CD14-positive monocyte (primary cell): Measurements from ENCODE around the gene IKBIP. TPM values are rescaled to one million over a fixed set of nuclear protein-coding genes. Genes with fewer than 3 reads are reported as not detected.

Experiments
- DNase-seq, 3 donors: peaks; one replicate each; pipeline ENCODE4 v3.0.0-alpha.2; 2011 to 2022
- H2AFZ ChIP-seq: 2 replicates; pipeline ENCODE4 v1.6.0; 2012; ENCODE audit warnings: mild to moderate bottlenecking, low read depth, low read length, inconsistent platforms; ENCODE audit not compliant: insufficient read depth, poor library complexity, severe bottlenecking
- H3K27ac ChIP-seq, 2 donors: 1 replicate in 1 of 2; 2 replicates in 1 of 2; pipeline ENCODE4 v1.5.1; 2012 to 2013; ENCODE audit warnings: low read length in 2 of 2, control low read depth in 1 of 2, inconsistent platforms in 1 of 2, low read depth in 1 of 2, mild to moderate bottlenecking in 1 of 2
- H3K27me3 ChIP-seq, 2 donors: one replicate each; pipeline versions ENCODE4 v1.6.0 to v1.6.1; 2011 to 2013; ENCODE audit warnings: low read length in 2 of 2; ENCODE audit not compliant: control insufficient read depth in 2 of 2, insufficient read depth in 2 of 2
- H3K36me3 ChIP-seq, 2 donors: replicated peaks in 1 of 2; 1 replicate in 1 of 2; 2 replicates in 1 of 2; pipeline versions ENCODE4 v1.5.1 to v1.6.1; 2012 to 2013; ENCODE audit warnings: low read length in 2 of 2, control low read depth in 1 of 2, inconsistent platforms in 1 of 2, mild to moderate bottlenecking in 1 of 2; ENCODE audit not compliant: insufficient read depth in 2 of 2, control insufficient read depth in 1 of 2
- H3K4me1 ChIP-seq, 2 donors: 1 replicate in 1 of 2; 2 replicates in 1 of 2; pipeline versions ENCODE4 v1.5.1 to v1.6.1; 2012 to 2013; ENCODE audit warnings: low read length in 2 of 2, control low read depth in 1 of 2, inconsistent platforms in 1 of 2, mild to moderate bottlenecking in 1 of 2, moderate library complexity in 1 of 2; ENCODE audit not compliant: insufficient read depth in 2 of 2, control insufficient read depth in 1 of 2
- H3K4me2 ChIP-seq: replicated peaks from 2 replicates; pipeline ENCODE3; 2012; ENCODE audit warnings: low read length, moderate library complexity, mild to moderate bottlenecking; ENCODE audit not compliant: poor library complexity, severe bottlenecking; ENCODE audit errors: extremely low read depth
- H3K4me3 ChIP-seq, 3 experiments: fragments of 200-600 bp in 1 of 3; sonication (generic) in 1 of 3; replicated peaks in 1 of 3; 1 replicate in 2 of 3; 2 replicates in 1 of 3; pipeline ENCODE4 v1.5.1; 2011 to 2013; ENCODE audit warnings: low read length in 3 of 3, mild to moderate bottlenecking in 3 of 3, control low read depth in 2 of 3, low read depth in 2 of 3, inconsistent platforms in 1 of 3, moderate library complexity in 1 of 3
- H3K79me2 ChIP-seq: 2 replicates; pipeline ENCODE4 v1.6.0; 2012; ENCODE audit warnings: mild to moderate bottlenecking, control low read depth, inconsistent platforms, low read length, moderate library complexity; ENCODE audit not compliant: insufficient read depth
- H3K9ac ChIP-seq: 2 replicates; pipeline ENCODE4 v1.6.0; 2017; ENCODE audit warnings: low read length, mild to moderate bottlenecking; ENCODE audit not compliant: insufficient read depth, poor library complexity, severe bottlenecking
- H3K9me3 ChIP-seq, 2 donors: replicated peaks in 1 of 2; 1 replicate in 1 of 2; 2 replicates in 1 of 2; pipeline versions ENCODE4 v1.5.1 to v1.6.1; 2012 to 2013; ENCODE audit warnings: low read length in 2 of 2, control low read depth in 1 of 2; ENCODE audit not compliant: control insufficient read depth in 1 of 2, insufficient read depth in 1 of 2
- H4K20me1 ChIP-seq: 2 replicates; pipeline ENCODE4 v1.6.0; 2012; ENCODE audit warnings: mild to moderate bottlenecking, low read length, control low read depth, moderate library complexity; ENCODE audit not compliant: insufficient read depth
- H3K27ac Mint-ChIP-seq, 7 donors: one replicate each; pipeline ENCODE4 v1.8.0; 2020; ENCODE audit warnings: mild to moderate bottlenecking in 7 of 7, mixed read lengths in 7 of 7, moderate library complexity in 6 of 7, inconsistent platforms in 2 of 7
- H3K27me3 Mint-ChIP-seq, 3 donors: one replicate each; pipeline ENCODE4 v1.8.0; 2021 to 2022; ENCODE audit warnings: low read depth in 3 of 3, mild to moderate bottlenecking in 3 of 3, mixed read lengths in 3 of 3, moderate library complexity in 3 of 3, inconsistent platforms in 1 of 3
- H3K36me3 Mint-ChIP-seq, 2 donors: one replicate each; pipeline ENCODE4 v1.8.0; 2020; ENCODE audit warnings: mixed read lengths in 2 of 2, inconsistent platforms in 1 of 2, mild to moderate bottlenecking in 1 of 2
- H3K4me1 Mint-ChIP-seq: one replicate; pipeline ENCODE4 v1.8.0; 2020; ENCODE audit warnings: mild to moderate bottlenecking, mixed read lengths
- H3K4me3 Mint-ChIP-seq, 2 donors: one replicate each; pipeline ENCODE4 v1.8.0; 2020; ENCODE audit warnings: mild to moderate bottlenecking in 2 of 2, mixed read lengths in 2 of 2, moderate library complexity in 1 of 2
- H3K9me3 Mint-ChIP-seq, 7 donors: one replicate each; pipeline ENCODE4 v1.8.0; 2020 to 2022; ENCODE audit warnings: mixed read lengths in 7 of 7, mild to moderate bottlenecking in 6 of 7, moderate library complexity in 6 of 7, inconsistent platforms in 2 of 7
- CTCF ChIP-seq: fragments of 200-600 bp; IDR thresholded peaks from one replicate; pipeline ENCODE4 v1.8.0; 2022; ENCODE audit warnings: antibody characterized with exemption, mild to moderate bottlenecking
- WGBS: methylation state at CpG from one replicate; pipeline ENCODE4 v1.1.5; 2013; ENCODE audit warnings: missing lambda C conversion rate; ENCODE audit not compliant: insufficient coverage; 5-methylcytosine and 5-hydroxymethylcytosine counted together
- intact Hi-C, 2 donors: fragments of 100-400 bp; cut with micrococcal nuclease; formaldehyde crosslinking; loops; one replicate each; pipeline versions ENCODE4 v1.15.0 to v1.15.1; 2023
- polyA plus RNA-seq, 3 donors: library from polyadenylated mRNA; depleted of rRNA in 1 of 3; unstranded in 2 of 3; stranded (reverse) in 1 of 3; fragments of 300-500 nt in 2 of 3; fragments of >200 nt in 1 of 3; fragmentation: Illumina TruSeq in 2 of 3; gene quantifications; 1 replicate in 2 of 3; 2 replicates in 1 of 3; pipeline ENCODE4 v1.2.3, GENCODE V29; 2012 to 2021

The IKBIP gene
- polyA plus RNA-seq, 3 donors: 4.6 to 22.1 (median 18.4) TPM

- Histone ChIP-seq H3K27ac (no peak overlapping the region), H4K20me1 (peaks cover 96% of the 10 kb centered on the region), H3K36me3 (peaks cover 96 to 97% of the 10 kb centered on the region in 2 donors), H3K9ac (no peak overlapping the region), H3K4me3 (no peak overlapping the region), H3K79me2 (peaks cover 81% of the 10 kb centered on the region), H3K9me3 (no peaks in the 10 kb centered on the region), H3K27me3 (no peaks in the 10 kb centered on the region), H3K4me2 (no peak overlapping the region), H3K4me1 (no peaks in the 10 kb centered on the region), H2AFZ (no peak overlapping the region)
- no peaks in the 10 kb centered on the region for H3K9me3 Mint-ChIP-seq
- peak overlapping the region in 1 of 7 donors; percentile 22 for H3K27ac Mint-ChIP-seq
- DNase-seq: no peak
- H3K27me3 Mint-ChIP-seq: peaks cover 0 to 1% (median 0%) of the 10 kb centered on the region in 3 donors
- TF ChIP-seq CTCF: no peak
- no peak overlapping the region for H3K4me3 Mint-ChIP-seq
- intact Hi-C loops: loop anchor here in 1 of 2 donors (5.0 kb wide), 1 partner anchor 67 kb away; no protein-coding TSS in a partner anchor
- peaks cover 75 to 95% of the 10 kb centered on the region in 2 donors for H3K36me3 Mint-ChIP-seq
- peaks cover 4% of the 10 kb centered on the region for H3K4me1 Mint-ChIP-seq
These were observed 15.9 kb upstream of the IKBIP start for GRCh38 chr12:98660521-98660920.

- Mint-ChIP-seq H3K27ac (peak overlapping the region in 2 of 7 donors; percentile 21 to 30), H3K36me3 (peaks cover 55 to 79% of the 10 kb centered on the region in 2 donors), H3K27me3 (peaks cover 0 to 1% (median 0%) of the 10 kb centered on the region in 3 donors), H3K4me3 (no peak overlapping the region), H3K9me3 (no peaks in the 10 kb centered on the region), H3K4me1 (peaks cover 6% of the 10 kb centered on the region)
- peak overlapping the region in 1 of 2 donors; percentile 46 for H3K27ac ChIP-seq
- TF ChIP-seq CTCF: no peak
- no peak for DNase-seq
- H3K4me1 ChIP-seq: no peaks in the 10 kb centered on the region
- H3K27me3 ChIP-seq: no peaks in the 10 kb centered on the region
- H3K9me3 ChIP-seq: no peaks in the 10 kb centered on the region
- peaks cover 75 to 85% of the 10 kb centered on the region in 2 donors for H3K36me3 ChIP-seq
- no peak overlapping the region for H3K4me2 ChIP-seq
- H4K20me1 ChIP-seq: peaks cover 89% of the 10 kb centered on the region
- no peak overlapping the region for H3K9ac ChIP-seq
- H3K4me3 ChIP-seq: no peak overlapping the region
- intact Hi-C loops: loop anchor here in 1 of 2 donors (10.0 kb wide), 1 partner anchor 122 kb away; no protein-coding TSS in a partner anchor
- H3K79me2 ChIP-seq: peaks cover 83% of the 10 kb centered on the region
- H2AFZ ChIP-seq: no peak overlapping the region
- 46% methylated on average over 3 of the region's 6 CpGs for WGBS
These were observed 11.9 kb upstream of the IKBIP start for GRCh38 chr12:98656289-98657101.
